HG03045 (cell line): Measurements from ENCODE around the gene RPS3.
"Not testable (repeated sequence)": the region's sequence is repeated elsewhere in the genome, so short reads cannot be mapped to it uniquely, and the experiment has no call there.

Experiments
- ATAC-seq: cut with Tn5 transposase; IDR thresholded peaks from one replicate; pipeline ENCODE4 v1.9.1; 2021; ENCODE audit warnings: mild to moderate bottlenecking, moderate library complexity; ENCODE audit not compliant: unreplicated experiment

RPS3 gene

GRCh38 chr11:75413146-75413545 is 13.8 kb downstream of the RPS3 start:
- not testable (repeated sequence) for ATAC-seq

- no peak for ATAC-seq
Observed at GRCh38 chr11:75413864-75414263, 14.5 kb downstream of the RPS3 start.

- no peak for ATAC-seq
Observed at GRCh38 chr11:75420224-75421034, 21.1 kb downstream of the RPS3 start.

- no peak for ATAC-seq
Observed at GRCh38 chr11:75421035-75421602, 21.8 kb downstream of the RPS3 start.

- no peak for ATAC-seq
Observed at GRCh38 chr11:75421902-75422247, 22.6 kb downstream of the RPS3 start.

- no peak for ATAC-seq
Observed at GRCh38 chr11:75422248-75423231, 23.2 kb downstream of the RPS3 start.

- ATAC-seq, result no peak
Observed at GRCh38 chr11:75423721-75424120, 24.4 kb downstream of the RPS3 start.

GRCh38 chr11:75424396-75424795 is 25.1 kb downstream of the RPS3 start:
- no peak for ATAC-seq

GRCh38 chr11:75425422-75425821 is 26.1 kb downstream of the RPS3 start:
- ATAC-seq, result no peak

GRCh38 chr11:75426720-75427086 is 27.4 kb downstream of the RPS3 start:
- ATAC-seq, result no peak

- no peak for ATAC-seq
Observed at GRCh38 chr11:75427181-75427580, 27.9 kb downstream of the RPS3 start.

GRCh38 chr11:75428281-75428724 is 29.0 kb downstream of the RPS3 start:
- ATAC-seq, result peak; percentile 74

- ATAC-seq, result no peak
Observed at GRCh38 chr11:75428989-75429640, 29.8 kb downstream of the RPS3 start.

- no peak for ATAC-seq
Observed at GRCh38 chr11:75429641-75429901, 30.3 kb downstream of the RPS3 start.

- ATAC-seq, result no peak
Observed at GRCh38 chr11:75429902-75430713, 30.8 kb downstream of the RPS3 start.

- no peak for ATAC-seq
Observed at GRCh38 chr11:75430714-75431532, 31.6 kb downstream of the RPS3 start.

GRCh38 chr11:75431533-75432525 is 32.5 kb downstream of the RPS3 start:
- ATAC-seq, result no peak

GRCh38 chr11:75432911-75433321 is 33.6 kb downstream of the RPS3 start, which contains the start of gene KLHL35:
Gene KLHL35, minus strand, starts transcription at chr11:75433203. Its CDS starts 2,574 bp downstream, at chr11:75430629.
- no peak for ATAC-seq
